Renal cortical epithelial cell (primary cell): Measurements from ENCODE around the gene KSR1. TPM values are rescaled to one million over a fixed set of nuclear protein-coding genes. Genes with fewer than 3 reads are reported as not detected.

Experiments used
- DNase-seq: peaks from one replicate; pipeline ENCODE4 v3.0.0-alpha.2; 2011; ENCODE audit warnings: low read depth
- total RNA-seq: library from RNA; depleted of rRNA; stranded (reverse); fragments of >200 nt; gene quantifications from 2 replicates; pipeline ENCODE4 v1.2.3, GENCODE V29; 2014

KSR1 gene
- total RNA-seq, 1 donor from 2014 or later, result 29.3 TPM

DNA sequence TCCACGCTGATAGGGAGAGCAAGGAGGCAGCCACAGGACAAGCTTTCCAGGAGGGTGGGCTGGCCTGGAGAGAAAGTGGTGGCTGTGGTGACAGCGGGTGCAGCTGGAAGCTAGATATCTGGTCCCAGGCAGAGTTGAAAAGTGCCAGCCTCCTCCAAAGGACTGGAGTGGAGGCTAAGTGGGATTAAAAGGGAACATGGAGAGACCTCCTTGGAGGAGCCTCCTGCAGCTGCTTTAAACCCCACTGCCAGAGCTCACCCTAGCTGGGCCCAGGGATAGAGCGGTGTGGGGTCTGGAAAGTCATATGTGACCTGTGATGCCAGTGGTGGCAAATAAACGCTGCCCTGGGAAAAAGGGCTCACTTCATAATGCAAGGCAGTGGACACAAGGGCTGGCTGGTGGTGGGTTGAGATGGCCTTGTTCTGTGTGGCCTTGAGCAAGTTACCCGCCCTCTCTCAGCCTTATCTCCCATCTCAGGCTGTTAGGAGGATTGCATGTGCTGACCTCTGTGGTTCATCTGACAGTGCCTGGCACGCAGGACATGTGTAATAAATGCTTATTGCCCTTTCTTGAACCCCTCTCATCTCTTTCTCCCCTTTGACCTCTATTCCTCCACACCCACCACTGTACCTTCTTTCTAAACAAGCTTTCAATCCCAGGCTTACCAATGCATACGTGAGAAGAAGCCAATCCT is 113.8 kb downstream of the KSR1 start:
- no peak for DNase-seq

DNA sequence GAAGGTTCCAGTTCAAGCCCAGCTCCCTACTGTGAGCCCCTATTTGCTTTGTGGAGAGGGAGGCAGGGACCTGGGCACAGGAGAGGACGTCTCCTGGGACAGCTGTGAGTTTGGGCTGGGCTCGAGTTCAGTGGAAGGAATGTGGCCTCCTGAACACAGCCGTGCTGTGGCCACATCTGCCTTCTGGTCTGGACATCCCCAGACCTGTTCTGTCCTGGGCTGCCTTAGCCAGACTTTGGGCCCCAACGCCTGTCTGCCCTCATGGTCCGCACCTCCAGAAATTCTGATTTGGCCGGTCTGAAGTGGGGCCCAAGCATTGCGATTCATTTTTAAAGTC is 114.3 kb downstream of the KSR1 start:
- no peak for DNase-seq

DNA sequence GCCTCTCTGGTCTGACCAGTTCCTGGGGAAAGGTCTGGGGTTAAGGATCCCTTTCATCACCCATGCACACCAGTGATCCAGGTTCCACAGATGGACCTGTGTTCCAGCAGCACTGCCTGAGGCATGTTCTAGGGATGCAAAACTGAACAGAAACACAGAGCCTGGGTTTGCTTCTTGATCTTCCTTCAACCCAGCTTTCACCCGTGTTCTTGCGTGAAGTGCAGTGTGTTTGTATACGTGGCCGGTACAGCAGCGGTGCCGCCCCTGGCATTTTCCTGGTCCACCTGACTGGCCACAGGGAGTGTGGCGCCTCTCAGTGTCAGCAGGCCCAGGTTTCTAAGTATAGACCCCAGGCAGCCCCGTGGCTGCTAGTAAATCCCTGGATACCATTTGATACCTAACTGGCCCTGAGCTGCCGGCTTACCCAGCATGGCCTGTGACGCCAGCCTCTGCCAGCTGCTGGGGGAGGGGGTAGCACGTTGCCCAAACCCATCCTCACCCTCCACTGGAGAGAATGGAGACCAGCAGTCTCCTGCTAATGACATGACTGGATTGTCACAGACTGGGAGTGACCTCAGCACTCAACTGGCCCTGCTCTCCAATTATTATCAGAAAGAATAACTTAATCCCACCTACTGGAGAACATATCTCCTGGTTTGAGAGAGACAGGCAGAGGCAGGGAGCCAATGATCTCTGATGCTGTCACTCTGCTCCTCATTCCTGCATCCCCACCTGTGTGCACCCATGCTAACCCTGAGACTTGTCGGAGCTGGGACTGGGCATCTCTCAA is 115.5 kb downstream of the KSR1 start:
- DNase-seq, result no peak

DNA sequence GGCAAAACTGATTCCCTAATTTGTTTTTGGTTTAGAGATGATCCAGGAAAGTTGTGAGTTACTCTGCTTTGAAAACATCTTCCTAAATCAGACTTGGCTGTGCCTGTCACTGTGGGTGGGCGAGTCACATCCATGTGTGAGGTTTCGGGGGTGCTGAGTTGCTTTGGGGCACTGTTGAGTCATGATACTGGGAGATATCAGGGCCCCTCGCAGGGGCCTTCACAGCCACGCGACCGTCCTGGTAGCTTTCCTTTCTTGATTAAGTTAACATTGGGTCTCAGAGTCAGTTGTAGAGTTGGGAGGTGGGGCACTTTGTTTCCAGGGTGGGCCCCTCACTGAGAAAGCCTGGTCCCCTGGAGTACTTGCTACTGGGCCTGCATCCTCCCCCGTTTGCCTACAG is 116.4 kb downstream of the KSR1 start:
- DNase-seq, result no peak

DNA sequence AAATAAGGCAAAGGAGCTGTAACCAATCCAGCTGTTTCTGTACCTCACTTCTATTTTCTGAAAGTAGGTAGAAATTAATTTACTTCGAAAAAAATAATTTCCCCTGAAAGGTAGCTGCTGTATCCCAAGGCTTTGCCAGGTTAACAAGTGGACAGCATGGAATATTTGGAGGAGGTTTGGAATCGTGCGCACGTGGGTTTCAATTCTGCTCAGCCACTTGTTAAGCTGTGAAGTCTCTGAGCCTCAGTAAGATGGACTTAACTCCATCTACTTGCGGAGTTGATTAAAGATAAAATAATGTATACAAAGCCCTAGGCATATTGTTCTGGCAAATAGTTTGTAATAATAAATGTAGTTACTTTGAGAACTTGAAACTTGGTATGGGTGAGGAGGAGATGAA is 117.3 kb downstream of the KSR1 start:
- DNase-seq, result no peak

DNA sequence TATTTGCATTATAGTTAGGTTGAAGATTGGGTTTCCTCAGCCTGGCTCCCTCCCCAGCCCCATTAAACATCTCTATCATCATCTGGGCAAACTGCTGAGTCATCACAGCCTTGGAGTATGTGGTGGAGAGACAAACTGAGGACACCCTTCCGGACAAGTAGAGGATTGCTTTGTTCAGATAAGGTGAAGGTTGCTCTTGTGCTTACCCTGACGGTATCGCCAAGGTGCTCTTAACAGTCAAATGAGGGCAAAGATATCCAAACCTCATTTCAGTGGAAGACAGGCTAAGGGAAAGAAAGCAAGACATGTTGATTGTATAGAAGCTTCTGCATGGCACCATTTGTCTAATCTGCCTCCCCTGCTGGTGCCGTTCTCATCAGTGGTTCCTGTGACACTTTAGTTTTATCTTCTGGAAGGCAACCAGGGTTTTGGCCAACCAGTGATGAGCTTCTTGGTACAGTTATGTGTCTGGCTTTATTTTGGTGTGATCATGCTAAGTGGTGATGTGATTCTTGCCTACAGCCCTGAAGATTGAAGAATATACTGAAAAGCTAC is 117.8 kb downstream of the KSR1 start:
- DNase-seq, result peak; percentile 44

DNA sequence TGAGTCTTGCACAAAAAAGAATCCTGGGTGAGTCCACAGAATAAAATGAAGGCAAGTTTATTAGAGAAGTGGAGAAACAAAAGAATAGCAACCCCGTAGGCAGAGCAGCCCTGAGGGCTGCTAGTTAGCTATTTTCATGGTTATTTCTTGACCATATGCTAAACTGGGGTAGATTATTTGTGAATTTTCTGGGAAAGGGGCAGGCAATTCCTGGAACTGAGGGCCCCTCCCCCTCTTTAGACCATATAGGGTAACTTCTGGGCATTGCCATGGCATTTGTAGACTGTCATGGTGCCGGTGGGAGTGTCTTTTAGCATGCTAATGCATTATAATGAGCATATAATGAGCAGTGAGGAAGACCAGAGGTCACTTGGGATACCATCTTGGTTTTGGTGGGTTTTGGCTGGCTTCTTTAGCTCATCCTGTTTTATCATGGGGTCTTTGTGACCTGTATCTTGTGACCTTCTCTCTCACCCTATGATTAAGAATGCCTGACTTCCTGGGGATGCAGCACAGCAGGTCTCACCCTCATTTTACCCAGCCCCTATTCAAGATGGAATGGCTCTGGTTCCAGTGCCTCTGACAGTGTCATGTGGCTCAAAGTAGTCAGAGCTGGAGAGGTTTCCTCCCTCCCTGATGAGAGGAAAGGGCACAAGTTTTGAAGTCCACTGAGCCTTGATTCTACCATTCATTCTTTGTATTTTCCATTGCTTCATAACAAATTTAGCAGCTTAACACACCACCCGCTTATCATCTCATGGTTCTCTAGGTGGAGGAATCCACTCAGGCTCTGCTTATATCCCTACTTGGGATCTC is 119.1 kb downstream of the KSR1 start:
- peak; percentile 77 for DNase-seq

DNA sequence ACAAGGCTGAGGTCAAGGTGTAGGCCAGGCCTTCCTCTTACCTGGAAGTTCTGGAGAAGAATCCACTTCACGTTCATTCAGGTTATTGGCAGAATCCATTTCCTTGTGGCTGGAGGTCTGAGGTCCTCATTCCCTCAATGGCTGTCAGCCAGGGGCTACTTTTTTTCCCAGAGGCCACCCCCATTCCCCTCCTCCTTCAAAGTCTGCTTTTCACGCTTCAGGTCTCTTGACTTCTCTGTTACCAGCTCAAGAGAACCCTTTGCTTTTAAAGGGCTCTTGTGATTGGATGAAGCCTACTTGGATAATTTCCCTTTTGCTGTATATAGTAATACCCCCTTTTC is 119.6 kb downstream of the KSR1 start:
- DNase-seq, result peak; percentile 49

DNA sequence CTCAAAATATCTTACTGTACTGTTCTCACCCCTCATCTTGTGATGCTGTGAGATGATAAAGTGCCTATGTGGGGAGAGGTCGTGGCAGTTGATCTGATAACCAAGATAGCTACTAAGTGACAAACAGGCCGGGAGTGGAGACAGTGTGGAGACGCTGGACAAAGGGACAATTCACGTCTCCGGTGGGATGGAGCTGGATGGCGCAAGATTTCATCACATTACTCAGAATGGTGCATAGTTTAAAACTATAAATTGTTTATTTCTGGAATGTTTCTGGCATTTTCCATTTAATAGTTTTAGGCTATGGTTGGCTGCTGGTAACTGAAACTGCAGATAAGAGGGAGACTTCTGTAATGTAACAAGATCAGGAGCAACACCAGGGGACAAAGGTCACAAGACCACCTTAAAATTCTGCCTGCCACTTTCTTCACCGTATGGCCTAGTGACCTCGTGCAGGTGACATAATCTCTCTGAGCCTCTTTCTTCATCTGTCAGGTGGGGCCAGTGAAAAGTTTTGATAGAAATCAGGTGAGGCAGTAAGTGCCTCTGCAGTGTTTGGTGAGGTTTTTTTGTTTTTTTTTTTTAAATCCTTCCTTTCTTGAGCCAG is 120.3 kb downstream of the KSR1 start:
- no peak for DNase-seq

DNA sequence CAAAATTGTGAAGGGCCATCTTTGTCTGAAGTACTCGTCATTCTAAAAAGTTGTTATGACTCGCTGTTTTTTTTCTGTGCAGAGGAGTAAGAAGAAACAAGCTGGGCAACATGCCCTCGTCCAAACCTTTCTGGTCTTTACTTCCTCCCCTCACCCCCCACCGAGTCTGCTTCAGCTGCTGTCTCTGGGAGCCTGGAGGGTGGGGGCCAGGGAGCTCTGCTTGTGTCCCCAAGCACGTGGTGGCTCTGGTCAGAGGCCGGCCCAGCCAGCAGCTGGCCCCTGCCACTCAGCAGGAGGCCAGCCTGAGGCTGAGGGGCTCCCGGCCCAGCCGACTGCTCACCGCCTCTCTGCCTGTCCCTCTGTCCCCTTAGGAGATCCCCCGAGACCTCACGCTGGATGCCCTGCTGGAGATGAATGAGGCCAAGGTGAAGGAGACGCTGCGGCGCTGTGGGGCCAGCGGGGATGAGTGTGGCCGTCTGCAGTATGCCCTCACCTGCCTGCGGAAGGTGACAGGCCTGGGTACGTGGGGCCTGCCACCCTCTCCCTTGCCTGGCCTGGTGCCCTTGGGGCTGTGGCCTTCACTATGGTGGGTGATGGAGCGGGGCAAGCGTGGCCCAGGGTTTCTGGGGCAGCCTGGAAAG is 121.0 kb downstream of the KSR1 start:
- DNase-seq, result peak; percentile 57

DNA sequence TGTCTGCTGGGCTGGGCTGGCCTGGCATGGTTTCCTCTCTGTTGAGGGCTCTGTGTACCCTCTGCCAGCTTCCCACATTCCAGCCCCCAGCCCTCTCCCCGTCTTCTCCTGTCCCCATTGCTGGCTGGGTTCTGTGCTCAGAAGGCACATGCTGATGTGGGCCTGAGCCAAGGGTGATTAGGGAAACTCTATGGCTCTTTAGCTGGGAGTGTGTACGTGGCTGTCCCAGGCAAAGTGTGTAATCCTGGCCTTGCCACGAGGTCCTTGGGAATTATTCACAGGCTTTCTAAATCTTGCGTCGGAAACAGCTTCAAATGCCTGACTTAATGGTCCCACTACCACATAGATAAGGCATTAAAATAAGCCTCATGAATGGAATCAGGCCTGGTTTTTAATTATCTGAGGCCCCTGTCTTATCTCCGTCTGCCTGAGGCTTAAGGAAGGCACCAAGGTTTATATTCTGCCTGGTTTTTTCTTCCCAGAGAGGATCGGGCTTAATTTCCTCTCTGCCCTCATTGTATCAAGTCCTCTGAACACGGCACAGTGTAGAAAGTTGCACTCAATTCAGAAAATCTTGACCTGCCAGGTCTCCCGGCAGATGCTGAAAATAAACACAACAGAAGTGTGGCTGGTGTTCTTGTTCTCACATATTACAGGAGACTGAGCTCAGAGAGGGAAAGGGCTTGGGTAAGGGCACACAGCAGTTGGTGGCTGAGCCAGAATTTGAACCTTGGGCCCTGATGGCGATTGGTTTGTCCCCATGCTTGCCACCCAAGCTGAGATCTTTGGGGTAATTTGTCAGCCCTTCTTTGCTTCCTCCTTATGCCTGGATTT is 121.9 kb downstream of the KSR1 start:
- DNase-seq, result peak; percentile 44

DNA sequence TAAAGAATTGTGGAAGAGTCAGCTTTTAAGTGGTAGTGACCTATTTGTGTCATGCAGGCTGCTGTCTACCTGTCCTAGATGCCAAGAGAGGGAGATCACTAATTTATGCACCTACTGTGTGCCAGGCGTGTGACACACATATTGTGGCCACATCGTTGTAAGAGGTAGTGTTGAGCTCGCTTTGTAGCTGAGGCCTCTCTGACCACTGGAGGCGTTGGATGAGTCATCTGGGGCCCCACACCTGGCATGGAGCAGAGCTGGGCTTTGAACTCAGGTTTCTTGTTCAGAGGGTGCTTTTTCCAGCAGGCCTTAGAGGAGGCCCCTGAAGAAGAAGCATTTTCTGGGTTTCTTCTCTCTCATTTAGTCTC is 122.5 kb downstream of the KSR1 start:
- DNase-seq, result peak; percentile 39

DNA sequence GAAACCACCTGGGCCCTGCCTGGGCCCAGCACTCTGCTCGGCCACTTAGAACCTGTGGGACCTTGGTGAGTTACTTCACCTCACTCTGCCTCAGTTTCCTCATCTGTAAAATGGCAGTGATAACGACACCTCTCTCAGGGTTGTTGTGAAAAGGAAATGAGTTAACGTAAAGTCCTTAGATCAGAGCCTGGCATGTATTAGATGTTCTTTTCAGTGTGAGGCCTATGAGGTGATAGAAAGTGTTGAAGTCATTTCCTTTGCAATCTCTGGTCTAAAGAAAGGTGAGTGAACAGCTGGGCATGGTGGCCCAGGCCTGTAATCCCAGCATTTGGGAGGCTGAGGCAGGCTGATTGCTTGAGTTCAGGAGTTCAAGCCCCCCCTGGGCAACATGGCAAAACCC is 123.1 kb downstream of the KSR1 start:
- no peak for DNase-seq

DNA sequence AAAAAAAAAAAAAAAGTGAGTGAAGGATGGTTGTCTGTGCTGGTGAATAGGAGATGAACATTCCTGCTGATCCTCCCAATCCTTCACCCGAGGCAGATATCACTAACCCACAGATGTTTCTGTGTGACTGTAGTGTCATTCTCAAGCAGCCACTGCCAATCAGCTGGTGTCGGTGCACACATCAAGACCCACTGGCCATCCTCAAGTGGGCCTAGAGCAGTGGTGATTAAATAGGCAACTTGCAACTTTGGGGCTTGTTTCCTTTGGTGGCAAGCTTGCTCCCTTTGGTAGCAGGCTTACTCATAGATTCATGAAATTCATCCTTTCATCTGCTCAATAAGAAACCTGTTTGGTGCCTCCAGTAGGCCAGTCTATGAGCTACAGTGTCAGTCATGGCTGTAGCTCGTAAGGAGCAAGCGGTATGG is 123.7 kb downstream of the KSR1 start:
- DNase-seq, result no peak

DNA sequence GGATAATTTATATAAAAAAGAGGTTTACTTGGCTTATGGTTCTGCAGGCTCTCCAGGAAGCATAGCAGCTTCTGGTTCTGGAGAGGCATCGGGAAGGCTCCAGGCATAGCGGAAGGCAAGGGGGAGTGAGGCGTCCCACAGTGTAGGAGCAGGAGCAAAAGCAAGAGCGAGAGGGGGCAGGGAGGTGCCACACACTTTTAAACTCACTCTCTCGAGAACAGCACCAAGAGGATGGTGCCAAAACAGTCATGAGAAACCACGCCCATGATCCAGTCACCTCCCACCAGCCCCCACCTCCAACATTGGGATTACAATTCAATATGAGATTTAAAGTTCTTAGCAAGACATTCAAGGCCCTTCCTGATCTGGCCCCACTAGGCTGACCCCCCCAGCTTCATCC is 124.8 kb downstream of the KSR1 start:
- DNase-seq, result no peak

DNA sequence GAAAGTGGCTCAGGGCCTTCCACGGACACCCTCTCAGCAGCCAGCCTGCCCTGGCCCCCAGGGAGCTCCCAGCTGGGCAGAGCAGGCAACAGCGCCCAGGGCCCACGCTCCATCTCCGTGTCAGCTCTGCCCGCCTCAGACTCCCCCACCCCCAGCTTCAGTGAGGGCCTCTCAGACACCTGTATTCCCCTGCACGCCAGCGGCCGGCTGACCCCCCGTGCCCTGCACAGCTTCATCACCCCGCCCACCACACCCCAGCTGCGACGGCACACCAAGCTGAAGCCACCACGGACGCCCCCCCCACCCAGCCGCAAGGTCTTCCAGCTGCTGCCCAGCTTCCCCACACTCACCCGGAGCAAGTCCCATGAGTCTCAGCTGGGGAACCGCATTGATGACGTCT is 126.4 kb downstream of the KSR1 start:
- DNase-seq, result no peak

DNA sequence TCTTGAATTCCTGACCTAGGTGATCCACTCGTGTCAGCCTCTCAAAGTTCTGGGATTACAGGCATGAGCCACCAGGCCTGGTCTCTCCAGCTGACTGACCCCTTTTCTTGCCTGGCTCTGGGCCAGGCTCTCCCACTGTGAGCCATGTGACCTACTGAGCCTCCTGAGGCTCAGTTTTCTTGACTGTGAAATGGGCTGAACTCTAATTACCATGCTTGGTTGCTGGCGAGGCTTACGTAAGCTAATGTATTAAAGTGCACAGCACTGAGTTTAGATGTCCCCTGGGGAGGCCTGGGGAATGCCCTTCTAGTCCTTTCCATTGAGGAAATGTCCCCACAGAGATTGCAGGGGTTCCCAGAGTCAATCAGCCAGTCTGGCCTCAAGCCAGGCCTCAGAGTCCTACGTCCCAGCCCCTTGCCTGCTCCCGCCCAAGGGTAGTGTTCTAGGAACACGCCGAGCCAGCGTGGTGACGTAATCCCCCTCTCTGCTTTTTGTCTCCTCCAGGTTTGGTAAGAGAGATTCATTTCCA is 129.0 kb downstream of the KSR1 start:
- DNase-seq, result no peak

DNA sequence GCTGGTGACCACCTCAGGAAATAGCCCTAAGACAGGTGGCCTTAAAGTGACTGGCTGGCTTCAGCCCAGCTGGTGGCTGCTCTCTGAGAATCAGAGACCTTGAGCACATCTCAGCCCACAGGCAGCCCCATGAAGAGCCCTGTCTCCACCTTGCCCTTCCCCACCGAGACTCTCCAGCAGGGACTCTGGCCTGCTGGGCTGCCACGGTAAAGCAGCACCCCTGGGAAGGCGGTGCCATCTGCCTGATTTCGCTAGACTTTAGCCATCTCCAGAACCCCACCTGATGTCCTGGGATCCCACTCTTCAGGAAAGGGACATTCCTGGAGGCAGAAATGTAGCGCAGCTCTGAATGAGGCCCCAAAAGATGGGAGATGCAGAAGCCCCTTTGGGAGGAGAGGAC is 129.5 kb downstream of the KSR1 start:
- no peak for DNase-seq

DNA sequence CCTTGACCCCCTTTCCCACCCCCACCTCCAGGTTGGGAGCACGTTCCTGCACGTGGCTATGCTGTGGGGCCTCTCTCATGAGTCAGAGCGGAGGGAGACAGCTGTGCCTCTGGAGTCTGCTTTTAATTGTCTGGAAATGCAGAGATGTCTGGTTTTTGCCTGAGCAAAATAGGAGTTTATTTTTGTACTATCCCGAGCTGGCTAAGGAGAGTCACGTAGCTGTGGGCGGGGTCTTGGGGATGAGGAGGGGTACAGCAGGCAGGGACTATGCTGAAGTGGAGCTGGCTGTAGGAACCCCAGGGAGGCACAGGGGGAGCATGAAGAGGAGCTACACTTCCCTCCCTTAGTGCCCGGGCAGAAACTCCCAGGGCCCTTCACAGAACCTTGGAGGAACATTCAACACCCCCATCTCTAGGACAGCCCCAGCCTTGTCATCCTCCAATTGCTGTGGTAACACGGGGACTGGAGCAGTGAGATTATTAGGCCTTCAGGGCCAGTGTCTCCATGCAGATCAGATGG is 130.0 kb downstream of the KSR1 start:
- no peak for DNase-seq

DNA sequence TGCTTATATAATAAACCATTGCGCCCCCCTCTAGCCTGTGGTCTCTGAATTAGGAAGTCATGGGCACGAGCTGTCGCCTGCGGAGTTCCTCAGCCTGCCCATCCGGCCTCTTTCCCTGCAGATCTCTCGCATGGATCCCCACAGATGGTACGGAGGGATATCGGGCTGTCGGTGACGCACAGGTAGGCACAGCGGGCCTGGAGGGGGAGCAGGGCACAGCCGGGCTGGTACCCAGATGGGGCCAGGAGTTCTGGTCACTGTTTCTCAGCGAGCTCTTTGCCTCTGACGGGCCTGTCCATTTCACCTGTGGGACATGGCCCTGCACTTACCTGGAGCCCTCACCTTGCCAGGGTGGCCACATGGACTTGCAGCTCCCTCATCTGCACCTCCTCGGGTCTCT is 132.1 kb downstream of the KSR1 start:
- DNase-seq, result no peak
